ENCODE data around the gene APBB3.

APBB3 gene

DNA sequence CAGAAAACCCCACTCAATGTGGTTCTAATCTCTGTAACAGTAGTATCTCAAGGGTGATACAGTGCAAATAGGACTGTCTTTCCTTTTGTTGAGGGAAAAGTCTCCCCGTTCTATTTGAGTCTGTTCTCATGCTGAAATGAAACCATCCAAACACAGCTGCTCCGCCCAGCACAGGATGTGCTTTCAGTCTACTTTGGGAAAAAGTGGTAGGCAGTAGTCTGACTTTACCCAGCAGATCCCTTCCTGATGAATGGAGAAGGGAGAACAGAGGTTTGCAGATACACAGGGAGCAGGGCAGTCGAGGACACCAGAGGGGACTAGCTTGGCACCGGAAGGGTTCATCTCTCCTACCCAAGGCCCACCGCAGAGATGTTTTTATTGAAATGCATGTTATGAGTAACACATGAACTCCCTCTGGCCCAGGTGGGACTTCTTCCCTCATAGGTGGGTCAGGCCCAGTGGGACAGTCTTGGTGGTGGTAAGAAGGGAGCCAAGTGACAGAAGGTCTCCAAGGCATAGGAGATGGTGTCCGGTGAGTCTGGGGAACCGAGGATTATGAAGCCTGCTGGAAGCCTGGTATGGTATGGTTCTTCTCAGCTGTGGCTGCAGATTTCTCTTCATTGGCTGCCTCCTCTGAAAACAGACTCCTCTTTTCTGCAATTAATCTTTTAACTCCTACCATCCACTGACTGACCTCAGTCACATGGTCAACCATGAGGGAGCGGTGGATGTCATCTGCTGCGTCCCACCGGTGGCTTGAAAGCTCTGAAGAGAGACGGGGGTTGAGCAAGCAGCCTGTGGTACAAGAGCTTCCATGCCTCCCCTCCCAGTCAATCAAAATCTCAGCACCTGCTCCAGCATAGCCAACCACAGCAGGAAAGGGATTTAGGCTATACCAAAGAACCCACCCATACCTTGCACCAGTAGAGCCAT lies 14.0 kb downstream of the APBB3 start:
- no peak for DNase-seq

DNA sequence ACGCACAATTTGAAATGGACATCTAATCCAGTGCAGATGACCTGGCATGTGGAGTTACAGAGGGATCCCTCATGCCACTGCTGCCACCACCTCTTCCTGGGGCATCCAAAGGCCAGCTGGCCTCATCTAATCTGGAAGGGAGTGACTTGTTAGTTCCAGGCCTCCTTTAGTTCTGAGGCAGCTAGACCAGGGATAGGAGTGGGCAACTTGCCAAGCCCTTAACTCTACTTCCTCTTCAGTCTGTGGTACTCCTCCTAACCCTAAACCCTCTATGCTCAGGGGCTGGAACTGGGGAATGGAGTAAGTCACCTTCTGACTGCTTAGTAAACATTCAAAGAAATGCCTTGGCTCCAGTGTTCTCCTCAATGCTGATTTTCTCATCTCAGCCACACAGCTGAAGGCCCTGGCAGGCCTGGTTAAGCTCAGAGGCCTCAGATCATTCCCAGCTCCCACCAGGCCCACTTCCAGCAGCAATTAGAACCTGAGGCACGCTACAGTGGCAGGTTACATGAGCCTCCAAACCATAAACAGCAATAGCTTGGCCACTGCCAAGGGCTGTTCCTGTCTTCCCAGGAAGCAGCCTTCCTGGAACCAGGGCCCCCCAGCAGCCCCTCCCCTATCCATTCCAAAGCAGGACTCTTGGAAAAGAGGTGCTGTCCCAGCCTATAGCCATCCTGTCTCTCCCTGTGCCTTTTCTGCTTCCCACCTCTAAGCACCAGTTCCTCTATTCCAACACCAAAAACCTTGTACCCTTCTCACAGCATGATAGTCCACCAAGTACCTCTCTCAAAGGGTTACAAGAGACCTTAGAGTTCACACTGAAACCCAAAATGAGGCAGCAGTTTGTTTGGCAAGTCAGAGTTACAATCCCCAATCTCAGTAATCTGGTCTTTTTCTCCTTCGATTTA lies 14.9 kb downstream of the APBB3 start:
- peak; percentile 23 for DNase-seq

DNA sequence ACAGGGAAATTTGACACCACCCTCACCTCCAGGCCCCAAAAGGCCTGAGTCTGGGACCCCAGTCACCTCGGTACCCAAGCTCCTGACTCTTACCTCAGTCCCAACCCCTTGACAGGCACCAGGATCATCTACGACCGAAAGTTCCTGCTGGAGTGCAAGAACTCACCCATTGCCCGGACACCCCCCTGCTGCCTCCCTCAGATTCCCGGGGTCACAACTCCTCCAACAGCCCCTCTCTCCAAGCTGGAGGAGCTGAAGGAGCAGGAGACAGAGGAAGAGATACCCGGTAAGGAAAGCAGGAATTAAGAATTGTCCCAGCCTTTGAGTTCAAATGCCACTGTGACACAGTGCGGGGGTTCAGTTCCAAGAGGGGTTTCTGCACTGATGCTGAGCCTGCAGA lies 15.6 kb downstream of the APBB3 start:
- DNase-seq, result no peak

DNA sequence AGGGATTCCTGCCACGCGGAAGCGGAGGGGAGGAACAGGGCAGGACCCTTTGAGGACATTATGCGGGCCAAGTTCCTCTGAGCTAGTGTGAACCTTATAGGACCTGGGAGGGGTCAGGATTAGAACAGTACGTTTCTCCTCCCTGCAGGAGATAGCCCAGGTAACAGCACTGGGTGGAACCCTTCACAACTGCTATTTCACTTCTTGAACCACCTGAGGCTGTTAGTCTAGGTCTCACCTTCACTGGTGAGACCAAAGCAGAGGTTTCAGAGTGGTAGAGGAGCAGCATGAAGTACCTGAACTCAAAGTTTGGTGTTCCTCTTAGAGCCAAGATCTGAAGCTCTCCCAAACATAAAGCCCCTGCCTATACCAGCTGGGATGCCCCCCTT lies 16.1 kb downstream of the APBB3 start:
- DNase-seq, result no peak

DNA sequence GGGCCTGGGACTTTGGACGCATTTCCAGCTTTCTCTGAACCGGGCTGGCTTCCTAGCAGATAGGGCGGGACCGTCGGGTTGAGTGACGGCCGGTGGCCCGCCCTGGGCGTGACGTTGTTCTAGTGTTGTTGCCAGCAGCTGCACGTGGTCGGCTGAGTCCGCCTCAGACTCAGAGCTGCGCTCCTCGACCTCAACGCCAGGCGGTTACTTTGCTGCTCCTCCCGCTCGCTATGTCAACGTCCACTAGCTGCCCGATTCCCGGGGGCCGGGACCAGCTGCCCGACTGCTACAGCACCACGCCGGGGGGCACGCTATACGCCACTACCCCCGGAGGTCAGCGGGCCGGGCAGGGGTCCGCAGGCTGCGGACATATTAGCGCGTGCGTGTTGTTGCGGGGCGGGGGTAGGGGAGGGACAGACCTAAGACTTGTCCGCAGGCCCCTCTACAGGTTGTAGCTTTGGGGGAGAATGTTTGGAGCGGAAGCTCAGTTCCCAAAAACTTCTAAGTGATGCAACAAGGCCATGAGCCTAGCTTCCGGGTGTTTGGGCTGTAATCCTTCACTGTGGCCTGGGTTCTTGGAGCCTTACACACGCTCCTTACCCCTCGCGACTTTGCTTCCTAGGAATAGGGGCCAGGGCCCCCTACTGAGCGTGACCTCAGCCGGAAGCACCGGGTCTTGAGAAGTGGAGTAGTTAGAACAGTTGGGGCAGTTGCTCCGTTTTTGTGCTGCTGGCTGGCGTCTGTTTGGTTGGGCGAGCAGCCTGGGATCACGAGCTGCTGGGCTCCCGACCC lies 16.7 kb downstream of the APBB3 start, which contains the start of gene EIF4EBP3:
Gene EIF4EBP3, plus strand, starts transcription at position 155 of the 792 bp plus-strand sequence. Its CDS starts 76 bp downstream, at position 231.
- peak; percentile 91 for DNase-seq

DNA sequence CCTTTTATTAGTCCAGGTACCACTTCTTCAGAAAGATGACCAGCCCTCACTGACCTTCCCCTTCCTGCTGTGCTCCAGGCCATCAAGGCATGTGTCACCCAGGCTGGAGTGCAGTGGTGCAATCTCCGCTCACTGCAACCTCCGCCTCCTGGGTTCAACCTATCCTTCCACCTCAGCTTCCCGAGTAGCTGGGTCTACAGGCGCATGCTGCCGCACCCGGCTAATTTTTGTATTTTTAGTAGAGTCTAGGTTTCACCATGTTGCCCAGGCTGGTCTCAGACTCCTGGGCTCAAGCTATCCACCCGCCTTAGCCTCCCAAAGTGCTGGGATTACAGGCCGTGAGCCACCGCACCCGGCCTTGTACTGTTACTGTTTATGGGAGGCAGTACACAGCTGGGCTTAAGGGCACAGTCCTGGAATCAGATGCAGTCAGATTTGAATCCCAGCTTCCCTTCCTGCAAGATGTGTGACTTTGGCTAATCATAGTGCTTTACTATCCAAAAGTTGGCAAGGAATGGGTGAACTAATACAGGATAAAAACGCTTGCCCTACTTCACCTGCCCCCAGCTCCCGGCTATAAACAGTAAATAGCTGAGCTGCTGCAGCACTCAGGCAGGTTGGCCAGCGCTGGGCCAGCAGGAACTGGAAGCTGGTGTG lies 17.4 kb downstream of the APBB3 start:
- no peak for DNase-seq

DNA sequence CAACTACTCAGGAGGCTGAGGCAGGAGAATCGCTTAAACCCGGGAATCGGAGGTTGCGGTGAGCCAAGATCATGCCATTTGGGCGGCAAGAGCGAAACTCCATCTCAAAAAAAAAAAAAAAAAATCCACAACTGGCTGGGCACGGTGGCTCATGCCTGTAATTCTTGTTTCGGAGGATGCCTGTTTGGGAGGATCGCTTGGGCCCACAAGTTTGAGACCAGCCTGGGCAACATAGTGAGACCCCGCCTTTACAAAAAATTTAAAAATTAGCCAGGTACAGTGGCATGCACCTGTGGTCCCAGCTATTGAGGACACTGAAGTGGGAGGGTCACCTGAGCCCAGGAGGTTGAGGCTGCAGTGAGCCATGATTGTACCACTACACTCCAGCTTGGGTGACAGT lies 18.8 kb downstream of the APBB3 start:
- no peak for DNase-seq

DNA sequence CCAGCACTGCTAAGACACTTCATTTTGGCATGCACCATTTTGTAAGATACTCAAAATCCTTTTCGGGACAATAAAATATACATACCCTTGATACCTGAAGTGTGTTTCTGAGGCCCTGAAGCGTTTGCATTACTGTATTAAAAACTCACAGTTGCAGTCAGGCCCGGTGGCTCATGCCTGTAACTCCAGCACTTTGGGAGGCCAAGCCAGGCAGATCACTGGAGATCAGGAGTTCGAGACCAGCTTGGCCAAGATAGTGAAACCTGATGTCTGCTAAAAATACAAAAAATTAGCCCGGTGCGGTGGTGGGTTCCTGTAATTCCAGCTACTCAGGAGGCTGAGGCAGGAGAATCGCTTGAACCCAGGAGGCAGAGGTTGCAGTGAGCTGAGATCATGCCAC lies 19.4 kb downstream of the APBB3 start:
- DNase-seq, result no peak

DNA sequence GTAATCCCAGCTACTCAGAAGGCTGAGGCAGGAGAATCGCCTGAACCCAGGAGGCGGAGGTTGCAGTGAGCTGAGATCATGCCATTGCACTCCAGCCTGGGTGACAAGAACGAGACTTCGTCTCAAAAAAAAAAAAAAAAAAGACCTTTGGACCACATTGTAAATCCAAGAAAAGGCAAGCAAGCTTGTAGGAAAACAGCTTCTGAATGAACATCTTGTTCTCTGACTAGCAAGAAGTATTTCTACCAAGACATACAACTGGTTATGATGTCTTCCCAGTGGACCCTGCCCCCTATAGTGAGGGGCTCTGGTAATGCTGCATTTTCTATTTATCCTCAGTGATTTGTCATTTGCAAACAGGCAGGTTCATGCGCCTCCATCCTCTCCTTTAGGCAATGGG lies 21.4 kb downstream of the APBB3 start:
- no peak for DNase-seq

DNA sequence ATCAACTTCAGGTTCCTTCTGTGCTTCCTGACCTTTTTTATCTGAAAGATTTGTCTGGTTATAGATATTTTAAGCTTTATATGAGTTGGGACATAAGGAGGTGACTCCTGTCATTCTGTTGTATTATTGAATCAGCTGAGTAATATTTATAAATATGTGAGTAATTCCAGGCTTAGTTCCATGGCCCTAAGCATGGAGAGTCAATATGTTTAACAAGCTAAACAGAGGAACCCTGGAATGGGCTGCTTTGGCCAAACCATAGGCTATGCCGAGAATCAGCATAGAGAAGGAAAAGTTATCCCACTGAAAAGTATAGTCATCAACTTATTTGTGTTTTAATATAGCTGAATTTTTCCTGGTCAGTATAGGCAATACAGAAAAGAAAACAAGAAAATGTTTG lies 24.2 kb downstream of the APBB3 start:
- DNase-seq, result no peak

DNA sequence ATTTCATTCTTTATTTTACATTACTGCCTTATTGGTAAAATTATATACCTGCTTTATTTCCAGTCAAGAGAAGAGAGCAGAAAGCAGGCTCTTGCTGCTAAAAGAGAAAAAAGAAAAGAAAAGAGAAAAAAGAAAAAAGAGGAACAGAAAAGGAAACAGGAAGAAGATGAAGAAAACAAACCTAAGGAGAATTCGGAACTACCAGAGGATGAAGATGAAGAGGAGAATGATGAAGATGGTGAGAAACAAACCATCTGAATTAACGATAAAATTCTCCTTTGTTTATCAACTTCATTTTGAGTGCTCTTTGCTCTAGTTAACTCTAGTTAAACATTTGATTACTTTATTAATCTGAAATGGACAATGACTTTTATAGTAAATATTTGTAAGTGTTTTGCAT lies 40.4 kb downstream of the APBB3 start:
- no peak for DNase-seq

DNA sequence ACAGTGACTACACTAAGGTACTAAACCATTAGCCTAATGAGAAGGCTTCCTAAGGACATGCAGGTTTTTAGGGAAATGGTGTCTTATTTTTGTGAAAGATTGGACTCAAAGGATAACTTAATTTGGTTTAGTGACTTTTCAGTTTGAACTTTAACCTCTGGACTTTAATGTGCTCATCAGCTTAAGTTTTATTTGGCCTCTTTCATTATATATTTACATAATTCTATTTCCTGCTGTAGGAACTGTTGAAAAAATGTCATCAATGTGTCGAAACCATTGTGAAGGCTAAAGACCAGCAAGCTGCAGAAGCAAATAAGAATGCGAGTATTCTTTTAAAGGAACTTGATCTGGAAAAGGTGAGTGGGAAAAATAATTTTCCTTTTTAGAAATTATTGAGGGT lies 51.3 kb downstream of the APBB3 start:
- no peak for DNase-seq

DNA sequence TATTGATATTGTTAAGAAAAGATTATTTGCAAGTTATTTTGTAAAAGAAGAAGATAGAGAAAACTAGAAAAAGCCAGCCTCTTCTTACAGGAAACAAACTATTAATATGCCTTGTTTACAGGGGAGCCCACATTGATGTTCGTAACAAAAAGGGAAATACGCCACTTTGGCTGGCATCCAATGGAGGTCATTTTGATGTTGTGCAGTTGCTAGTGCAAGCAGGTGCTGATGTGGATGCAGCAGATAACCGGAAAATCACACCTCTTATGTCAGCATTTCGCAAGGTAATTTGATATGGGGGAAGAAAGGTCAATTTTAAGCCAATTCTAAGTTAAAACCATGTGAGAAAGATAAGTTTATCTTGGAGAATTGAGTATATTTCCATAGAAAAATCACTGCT lies 54.5 kb downstream of the APBB3 start:
- DNase-seq, result no peak
